HepG2 (cell line): ENCODE measurements around the gene TGM1. TPM values are rescaled to one million over a fixed set of nuclear protein-coding genes. Genes with fewer than 3 reads are reported as not detected.

Experiments used
- ATF7 ChIP-seq, 2 experiments: fragments of 450-650 bp in 1 of 2; sonication (generic) in 1 of 2; formaldehyde crosslinking in 1 of 2; IDR thresholded peaks; 2 replicates each; pipeline versions ENCODE4 v1.4.0 to v1.6.1; 2016 to 2020; ENCODE audit warnings: antibody characterized with exemption in 1 of 2, mild to moderate bottlenecking in 1 of 2, missing genetic modification reagents in 1 of 2
- EP300 ChIP-seq, 3 experiments: sonication (generic) in 1 of 3; formaldehyde crosslinking in 1 of 3; IDR thresholded peaks; 2 replicates each; pipeline versions ENCODE4 v1.5.1 to v1.6.1; 2011 to 2020; ENCODE audit warnings: low read depth in 2 of 3, low read length in 2 of 3, borderline replicate concordance in 1 of 3, improper control_type of control experiment in 1 of 3, mild to moderate bottlenecking in 1 of 3, missing genetic modification reagents in 1 of 3, moderate library complexity in 1 of 3
- FOXA3 ChIP-seq: IDR thresholded peaks from 2 replicates; pipeline ENCODE4 v1.6.1; 2016; ENCODE audit warnings: missing genetic modification reagents, missing compliant biosample characterization
- GTF2F1 ChIP-seq: fragments of 150-350 bp; IDR thresholded peaks from 2 replicates; pipeline ENCODE4 v1.6.1; 2014; ENCODE audit warnings: low read length
- MEIS1 ChIP-seq: sonication (generic); formaldehyde crosslinking; IDR thresholded peaks from 2 replicates; pipeline ENCODE4 v1.9.0; 2021; ENCODE audit warnings: mild to moderate bottlenecking, missing genetic modification reagents, moderate library complexity, borderline replicate concordance
- NAIF1 ChIP-seq: sonication (generic); formaldehyde crosslinking; IDR thresholded peaks from 2 replicates; pipeline ENCODE4 v1.5.0; 2020; ENCODE audit warnings: mild to moderate bottlenecking, missing genetic modification reagents, borderline replicate concordance
- NPAS2 ChIP-seq: sonication (generic); formaldehyde crosslinking; IDR thresholded peaks from 2 replicates; pipeline ENCODE4 v1.8.0; 2022; ENCODE audit warnings: mild to moderate bottlenecking, missing genetic modification reagents, borderline replicate concordance
- SALL1 ChIP-seq: sonication (generic); formaldehyde crosslinking; IDR thresholded peaks from 2 replicates; pipeline ENCODE4 v1.8.0; 2022; ENCODE audit warnings: mild to moderate bottlenecking, missing genetic modification reagents
- ZNF343 ChIP-seq: sonication (generic); formaldehyde crosslinking; IDR thresholded peaks from 2 replicates; pipeline ENCODE4 v1.4.0; 2020; ENCODE audit warnings: mild to moderate bottlenecking, missing genetic modification reagents
- ZNF383 ChIP-seq: sonication (generic); formaldehyde crosslinking; IDR thresholded peaks from 2 replicates; pipeline ENCODE4 v1.4.0; 2020; ENCODE audit warnings: missing genetic modification reagents, mild to moderate bottlenecking, borderline replicate concordance
- ZNF652 ChIP-seq: IDR thresholded peaks from 2 replicates; pipeline ENCODE4 v1.6.1; 2016; ENCODE audit warnings: low read depth, borderline replicate concordance
- ZSCAN25 ChIP-seq: sonication (generic); formaldehyde crosslinking; IDR thresholded peaks from 2 replicates; pipeline ENCODE4 v1.8.0; 2022; ENCODE audit warnings: mild to moderate bottlenecking, missing genetic modification reagents
- polyA plus RNA-seq, 8 experiments: library from polyadenylated mRNA; depleted of rRNA in 3 of 8; stranded (reverse) in 7 of 8; unstranded in 1 of 8; fragments of >200 nt; fragmentation: Illumina TruSeq in 4 of 8; extraction: Trizol in 4 of 8; gene quantifications; 2 replicates each; pipeline versions ENCODE4 v1.2.1 to v1.2.3, GENCODE V29; 2011 to 2016; ENCODE audit warnings: low read depth in 4 of 8, missing spikeins in 1 of 8, mixed read lengths in 1 of 8; ENCODE audit not compliant: insufficient read depth in 1 of 8
- total RNA-seq, 5 experiments: library from RNA; depleted of rRNA; stranded (reverse); fragments of >200 nt; fragmentation: Illumina TruSeq; extraction: Trizol; gene quantifications; 2 replicates each; pipeline ENCODE4 v1.2.3, GENCODE V29; 2016; ENCODE audit warnings: low read depth in 1 of 5
- TF ChIP-seq, protein P1 (sequence below): sonication (generic); formaldehyde crosslinking; conservative IDR thresholded peaks from 2 replicates; pipeline ENCODE4 v1.4.0; 2020; ENCODE audit warnings: mild to moderate bottlenecking, missing genetic modification reagents, moderate library complexity
- TF ChIP-seq, protein P2 (sequence below): sonication (generic); formaldehyde crosslinking; IDR thresholded peaks from 2 replicates; pipeline ENCODE4 v1.5.0; 2020; ENCODE audit warnings: mild to moderate bottlenecking, missing genetic modification reagents, moderate library complexity

Gene TGM1
- total and polyA plus RNA-seq, 2 of the 13 experiments (the other 11 are each of a cell fraction or from before 2014, with no cell fraction given): 3.2 to 10.6 TPM

DNA sequence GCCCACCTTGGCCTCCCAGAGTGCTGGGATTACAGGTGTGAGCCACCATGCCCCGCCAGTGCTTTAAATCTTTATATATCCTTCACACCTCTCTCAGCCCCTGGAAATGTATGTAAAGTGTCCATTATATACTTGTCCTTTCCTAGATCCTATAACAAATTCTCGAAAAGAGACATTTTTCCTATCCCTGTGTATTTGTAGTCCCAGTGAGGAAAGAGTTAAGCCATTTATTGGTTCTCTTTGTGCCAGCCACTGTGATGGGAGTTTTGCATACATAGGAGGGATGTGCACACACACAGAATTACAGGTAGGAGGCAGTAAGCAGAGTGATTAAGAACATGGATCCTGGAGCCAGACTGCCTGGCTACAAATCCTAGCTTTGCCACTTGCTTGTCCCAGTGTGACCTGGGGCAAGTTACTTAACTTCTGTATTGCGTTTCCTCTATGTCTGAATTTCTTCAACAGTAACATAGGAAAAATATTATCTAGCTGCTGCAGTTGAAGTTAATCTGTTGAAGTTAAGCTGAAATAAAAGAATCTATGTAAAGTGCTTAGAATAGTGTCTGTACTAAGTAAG lies 10.5 kb upstream of the TGM1 start (continued):
- TF ChIP-seq ZSCAN25 (CRISPR knock-in tag) (0 out of 2 replicates have a peak, but pooled peaks have one; percentile 12), ATF7 (IDR thresholded peaks at IDR 0.05) (no peak), ATF7 (CRISPR knock-in tag; IDR thresholded peaks at IDR 0.05) (0 out of 2 replicates have a peak, but pooled peaks have one; percentile 29), ZNF652 (CRISPR knock-in tag) (peak; percentile 89), FOXA3 (CRISPR knock-in tag) (0 out of 2 replicates have a peak, but pooled peaks have one; percentile 4), SALL1 (0 out of 2 replicates have a peak, but pooled peaks have one; percentile 31), NAIF1 (no peak), MEIS1 (CRISPR knock-in tag) (0 out of 2 replicates have a peak, but pooled peaks have one; percentile 27), EP300 (IDR thresholded peaks at IDR 0.05; ENCODE audit: low read depth in 2 of 2, low read length in 2 of 2) (no peak), EP300 (CRISPR knock-in tag; IDR thresholded peaks at IDR 0.05; ENCODE audit: borderline replicate concordance) (0 out of 2 replicates have a peak, but pooled peaks have one; percentile 15), NPAS2 (CRISPR knock-in tag) (0 out of 2 replicates have a peak, but pooled peaks have one; percentile 71), ZNF383 (CRISPR knock-in tag) (0 out of 2 replicates have a peak, but pooled peaks have one; percentile 59), ZNF343 (CRISPR knock-in tag) (0 out of 2 replicates have a peak, but pooled peaks have one; percentile 76), GTF2F1 (no peak)
- TF ChIP-seq, protein P1, sequence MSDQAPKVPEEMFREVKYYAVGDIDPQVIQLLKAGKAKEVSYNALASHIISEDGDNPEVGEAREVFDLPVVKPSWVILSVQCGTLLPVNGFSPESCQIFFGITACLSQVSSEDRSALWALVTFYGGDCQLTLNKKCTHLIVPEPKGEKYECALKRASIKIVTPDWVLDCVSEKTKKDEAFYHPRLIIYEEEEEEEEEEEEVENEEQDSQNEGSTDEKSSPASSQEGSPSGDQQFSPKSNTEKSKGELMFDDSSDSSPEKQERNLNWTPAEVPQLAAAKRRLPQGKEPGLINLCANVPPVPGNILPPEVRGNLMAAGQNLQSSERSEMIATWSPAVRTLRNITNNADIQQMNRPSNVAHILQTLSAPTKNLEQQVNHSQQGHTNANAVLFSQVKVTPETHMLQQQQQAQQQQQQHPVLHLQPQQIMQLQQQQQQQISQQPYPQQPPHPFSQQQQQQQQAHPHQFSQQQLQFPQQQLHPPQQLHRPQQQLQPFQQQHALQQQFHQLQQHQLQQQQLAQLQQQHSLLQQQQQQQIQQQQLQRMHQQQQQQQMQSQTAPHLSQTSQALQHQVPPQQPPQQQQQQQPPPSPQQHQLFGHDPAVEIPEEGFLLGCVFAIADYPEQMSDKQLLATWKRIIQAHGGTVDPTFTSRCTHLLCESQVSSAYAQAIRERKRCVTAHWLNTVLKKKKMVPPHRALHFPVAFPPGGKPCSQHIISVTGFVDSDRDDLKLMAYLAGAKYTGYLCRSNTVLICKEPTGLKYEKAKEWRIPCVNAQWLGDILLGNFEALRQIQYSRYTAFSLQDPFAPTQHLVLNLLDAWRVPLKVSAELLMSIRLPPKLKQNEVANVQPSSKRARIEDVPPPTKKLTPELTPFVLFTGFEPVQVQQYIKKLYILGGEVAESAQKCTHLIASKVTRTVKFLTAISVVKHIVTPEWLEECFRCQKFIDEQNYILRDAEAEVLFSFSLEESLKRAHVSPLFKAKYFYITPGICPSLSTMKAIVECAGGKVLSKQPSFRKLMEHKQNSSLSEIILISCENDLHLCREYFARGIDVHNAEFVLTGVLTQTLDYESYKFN (CRISPR knock-in tag): 0 out of 2 replicates have a peak, but pooled peaks have one; percentile 11
- TF ChIP-seq, protein P2, sequence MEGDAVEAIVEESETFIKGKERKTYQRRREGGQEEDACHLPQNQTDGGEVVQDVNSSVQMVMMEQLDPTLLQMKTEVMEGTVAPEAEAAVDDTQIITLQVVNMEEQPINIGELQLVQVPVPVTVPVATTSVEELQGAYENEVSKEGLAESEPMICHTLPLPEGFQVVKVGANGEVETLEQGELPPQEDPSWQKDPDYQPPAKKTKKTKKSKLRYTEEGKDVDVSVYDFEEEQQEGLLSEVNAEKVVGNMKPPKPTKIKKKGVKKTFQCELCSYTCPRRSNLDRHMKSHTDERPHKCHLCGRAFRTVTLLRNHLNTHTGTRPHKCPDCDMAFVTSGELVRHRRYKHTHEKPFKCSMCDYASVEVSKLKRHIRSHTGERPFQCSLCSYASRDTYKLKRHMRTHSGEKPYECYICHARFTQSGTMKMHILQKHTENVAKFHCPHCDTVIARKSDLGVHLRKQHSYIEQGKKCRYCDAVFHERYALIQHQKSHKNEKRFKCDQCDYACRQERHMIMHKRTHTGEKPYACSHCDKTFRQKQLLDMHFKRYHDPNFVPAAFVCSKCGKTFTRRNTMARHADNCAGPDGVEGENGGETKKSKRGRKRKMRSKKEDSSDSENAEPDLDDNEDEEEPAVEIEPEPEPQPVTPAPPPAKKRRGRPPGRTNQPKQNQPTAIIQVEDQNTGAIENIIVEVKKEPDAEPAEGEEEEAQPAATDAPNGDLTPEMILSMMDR: peak; percentile 41; the same call in 1 of the 2 replicates
